Frontal cortex (tissue), 4 donors: Measurements from ENCODE around the gene RFX2. TPM values are rescaled to one million over a fixed set of nuclear protein-coding genes. Genes with fewer than 3 reads are reported as not detected.
A peak's percentile ranks its signal among the peaks of the same experiment; 100 is the strongest.

Experiments
- DNase-seq, 2 donors: peaks; one replicate each; pipeline ENCODE4 v3.0.0; 2012; ENCODE audit warnings: low spot score in 2 of 2
- FAIRE-seq: peaks from 2 replicates; lab custom pipeline; 2012; peaks lifted over from hg19 to GRCh38; lab: Jason Lieb, UNC
- total RNA-seq: library from RNA; depleted of rRNA; stranded (reverse); fragments of >200 nt; gene quantifications from one replicate; pipeline ENCODE4 v1.2.3, GENCODE V29; 2014
- donor health status: control.
- donor health status: control.
- donor health status: control.

RFX2 gene
- total RNA-seq = 5.7 TPM

GRCh38 chr19:6110360-6110977, at the start of gene RFX2:
Gene RFX2 (minus strand): TSS chr19:6110500. CDS start chr19:6047496, 63,004 bp downstream.
- DNase-seq (peak; percentile 99), FAIRE-seq (peak; percentile 84)

- FAIRE-seq = no peak
These were observed 45.7 kb upstream of the RFX2 start for GRCh38 chr19:6156033-6156432.

GRCh38 chr19:6150289-6150688, 40.0 kb upstream of the RFX2 start:
- FAIRE-seq (no peak), DNase-seq (no peak)

More at GRCh38 chr19:6156033-6156432, 45.7 kb upstream of the RFX2 start:
- no peak for DNase-seq

- no peak for DNase-seq
These were observed 30.9 kb upstream of the RFX2 start for GRCh38 chr19:6141217-6141616.

GRCh38 chr19:6138511-6138910, 28.2 kb upstream of the RFX2 start:
- DNase-seq (no peak), FAIRE-seq (no peak)

More at GRCh38 chr19:6141217-6141616, 30.9 kb upstream of the RFX2 start:
- no peak for FAIRE-seq

GRCh38 chr19:6138066-6138465, 27.8 kb upstream of the RFX2 start:
- FAIRE-seq = no peak
- no peak for DNase-seq

- no peak for FAIRE-seq
- no peak for DNase-seq
These were observed 22.9 kb upstream of the RFX2 start for GRCh38 chr19:6133231-6133630.

GRCh38 chr19:6132482-6132881, 22.2 kb upstream of the RFX2 start:
- DNase-seq = no peak
- FAIRE-seq = no peak

- no peak for DNase-seq
- no peak for FAIRE-seq
These were observed 17.5 kb upstream of the RFX2 start for GRCh38 chr19:6127716-6128335.

- FAIRE-seq (no peak), DNase-seq (no peak)
These were observed 16.2 kb upstream of the RFX2 start for GRCh38 chr19:6126335-6126974.

- DNase-seq = peak; percentile 24 to 42
- no peak for FAIRE-seq
These were observed 15.3 kb upstream of the RFX2 start for GRCh38 chr19:6125571-6125989.

GRCh38 chr19:6119031-6119430, 8.7 kb upstream of the RFX2 start:
- no peak for DNase-seq
- no peak for FAIRE-seq

GRCh38 chr19:6118043-6118442, 7.7 kb upstream of the RFX2 start:
- DNase-seq (no peak), FAIRE-seq (no peak)

- no peak for FAIRE-seq
These were observed 7.2 kb upstream of the RFX2 start for GRCh38 chr19:6117534-6117933.

GRCh38 chr19:6116749-6117430, 6.6 kb upstream of the RFX2 start:
- FAIRE-seq (no peak), DNase-seq (no peak)

More at GRCh38 chr19:6117534-6117933, 7.2 kb upstream of the RFX2 start:
- DNase-seq = no peak

GRCh38 chr19:6115992-6116391, 5.7 kb upstream of the RFX2 start:
- FAIRE-seq (no peak), DNase-seq (no peak)

GRCh38 chr19:6113616-6114188, 3.4 kb upstream of the RFX2 start:
- FAIRE-seq (no peak), DNase-seq (no peak)

GRCh38 chr19:6109947-6110346, 353 bp downstream of the RFX2 start:
- FAIRE-seq = no peak
- no peak for DNase-seq

- no peak for FAIRE-seq
- DNase-seq = peak in 1 of 2 donors; percentile 55
These were observed 1.3 kb downstream of the RFX2 start for GRCh38 chr19:6108721-6109633.
